ENCODE data around the gene EZH2.

The EZH2 gene

GRCh38 chr7:148803094-148803493 is 81.0 kb downstream of the EZH2 start:
- DNase-seq, result no peak

DNA sequence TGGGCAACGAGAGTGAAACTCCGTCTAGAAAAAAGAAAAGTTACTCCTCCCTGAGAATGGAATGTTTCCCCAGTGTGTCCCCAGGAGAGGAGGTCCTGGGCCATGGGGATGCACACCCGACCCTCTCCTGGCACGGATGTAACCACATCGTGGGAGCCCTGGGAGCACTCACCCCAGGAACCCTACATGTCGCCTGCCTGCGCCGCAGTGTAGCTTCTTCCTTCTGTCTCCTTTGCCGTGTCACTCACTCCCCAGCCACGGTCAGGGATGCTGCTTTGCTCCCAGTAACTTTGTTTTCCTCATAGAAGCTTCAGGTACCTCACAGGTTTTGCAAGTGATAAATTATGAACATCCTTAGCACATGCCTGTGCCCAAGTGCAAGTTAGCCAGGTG is 82.0 kb downstream of the EZH2 start:
- no peak for DNase-seq

GRCh38 chr7:148800677-148801076 is 83.4 kb downstream of the EZH2 start:
- no peak for DNase-seq

DNA sequence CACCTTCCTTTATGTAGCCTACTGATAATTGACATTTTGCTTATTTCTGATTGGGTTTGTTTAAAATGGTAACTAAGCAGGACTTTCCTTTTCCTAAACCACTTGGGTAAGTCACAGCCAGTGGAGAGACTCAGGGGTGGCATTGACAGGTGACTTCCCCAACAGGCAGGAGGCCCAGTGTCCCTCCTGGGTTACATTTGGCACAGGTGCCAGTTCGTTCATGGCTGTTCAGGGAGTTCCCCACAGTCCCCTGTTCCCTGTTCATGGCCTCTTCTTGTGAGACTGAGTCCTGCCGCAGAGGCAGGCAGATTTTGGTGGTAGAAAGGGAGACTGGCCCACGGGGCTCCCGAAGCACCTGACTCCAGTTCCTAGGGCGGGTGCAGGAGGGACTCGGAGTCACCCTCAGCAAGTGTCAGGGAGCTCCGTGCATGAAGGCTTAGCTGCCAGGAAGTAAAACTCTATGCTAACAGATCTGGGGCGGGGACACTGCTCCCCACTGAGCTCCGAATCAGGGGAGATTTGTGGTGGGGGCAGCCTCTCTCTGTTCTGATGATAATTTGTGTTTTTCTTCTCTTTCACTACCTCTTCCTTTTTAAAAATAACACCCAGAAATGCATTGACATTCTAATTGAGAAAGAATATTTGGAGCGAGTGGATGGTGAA is 84.1 kb downstream of the EZH2 start:
- no peak for DNase-seq

- no peak for DNase-seq
These were observed 87.2 kb downstream of the EZH2 start for GRCh38 chr7:148796841-148797240.

- DNase-seq, result no peak
These were observed 89.6 kb downstream of the EZH2 start for GRCh38 chr7:148794476-148794875.

DNA sequence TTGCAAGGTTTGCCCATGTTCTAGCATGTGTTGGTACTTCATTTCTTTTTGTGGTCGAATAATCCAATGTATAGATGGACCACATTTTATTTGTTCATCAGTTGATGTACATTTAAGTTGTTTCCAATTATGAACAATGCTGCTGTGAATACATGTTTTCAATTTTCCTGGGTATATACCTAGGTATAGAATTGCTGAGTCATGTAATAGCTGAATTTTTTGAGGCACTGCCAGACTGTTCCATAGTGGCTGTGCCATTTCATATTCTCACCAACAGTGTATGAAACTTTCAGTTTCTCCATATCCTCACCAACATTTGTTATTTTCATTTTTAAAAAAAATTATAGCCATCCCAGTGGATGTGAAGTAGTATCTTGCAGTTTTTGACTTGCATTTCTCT is 90.5 kb downstream of the EZH2 start:
- no peak for DNase-seq

DNA sequence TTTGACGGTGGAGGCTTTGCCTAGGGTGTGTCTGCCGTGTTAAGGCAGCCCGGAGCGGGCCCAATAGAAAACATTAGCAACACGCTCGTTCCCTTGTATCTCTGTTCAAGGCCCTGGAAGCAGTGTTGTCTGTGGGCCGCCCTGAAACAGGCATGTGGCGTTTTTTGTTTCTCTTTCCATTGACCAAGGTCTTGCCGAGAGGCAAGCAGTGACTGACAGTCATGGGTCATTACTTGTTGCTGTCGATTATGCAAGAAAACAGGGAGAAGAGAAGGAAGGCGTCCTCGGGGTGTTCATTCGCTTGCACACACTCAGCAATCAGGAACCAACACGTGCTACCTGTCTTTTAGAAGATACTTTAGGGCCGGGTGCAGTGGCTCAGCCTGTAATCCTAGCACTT is 92.5 kb downstream of the EZH2 start:
- DNase-seq, result no peak

GRCh38 chr7:148790850-148791249 is 93.2 kb downstream of the EZH2 start:
- no peak for DNase-seq

DNA sequence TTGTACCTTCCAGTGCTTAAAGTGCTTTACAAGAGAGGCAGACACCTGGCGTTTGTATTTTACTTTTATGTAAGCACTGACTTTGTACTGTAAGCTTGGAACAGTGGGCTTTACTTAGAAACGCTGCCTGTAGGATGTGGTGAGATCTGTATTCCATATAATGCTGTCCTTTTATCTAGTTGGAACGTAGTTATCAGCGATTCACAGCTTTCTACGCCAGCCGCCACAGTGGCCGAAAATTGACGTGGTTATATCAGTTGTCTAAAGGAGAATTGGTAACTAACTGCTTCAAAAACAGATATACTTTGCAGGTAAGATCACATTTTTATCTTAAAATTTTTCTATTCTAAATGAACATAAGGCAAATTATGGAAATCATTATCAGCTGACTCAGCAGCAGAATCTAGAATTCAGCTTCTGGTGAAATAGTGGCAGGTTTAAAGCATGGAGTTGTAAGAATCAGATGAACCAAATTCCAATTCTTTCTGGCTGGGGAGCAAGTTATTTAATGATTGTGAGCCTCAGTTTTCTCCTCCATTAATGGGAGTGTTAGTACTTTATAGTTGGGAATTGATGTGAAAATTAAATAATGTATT is 93.9 kb downstream of the EZH2 start:
- no peak for DNase-seq

- DNase-seq, result no peak
These were observed 94.9 kb downstream of the EZH2 start for GRCh38 chr7:148789220-148789619.

DNA sequence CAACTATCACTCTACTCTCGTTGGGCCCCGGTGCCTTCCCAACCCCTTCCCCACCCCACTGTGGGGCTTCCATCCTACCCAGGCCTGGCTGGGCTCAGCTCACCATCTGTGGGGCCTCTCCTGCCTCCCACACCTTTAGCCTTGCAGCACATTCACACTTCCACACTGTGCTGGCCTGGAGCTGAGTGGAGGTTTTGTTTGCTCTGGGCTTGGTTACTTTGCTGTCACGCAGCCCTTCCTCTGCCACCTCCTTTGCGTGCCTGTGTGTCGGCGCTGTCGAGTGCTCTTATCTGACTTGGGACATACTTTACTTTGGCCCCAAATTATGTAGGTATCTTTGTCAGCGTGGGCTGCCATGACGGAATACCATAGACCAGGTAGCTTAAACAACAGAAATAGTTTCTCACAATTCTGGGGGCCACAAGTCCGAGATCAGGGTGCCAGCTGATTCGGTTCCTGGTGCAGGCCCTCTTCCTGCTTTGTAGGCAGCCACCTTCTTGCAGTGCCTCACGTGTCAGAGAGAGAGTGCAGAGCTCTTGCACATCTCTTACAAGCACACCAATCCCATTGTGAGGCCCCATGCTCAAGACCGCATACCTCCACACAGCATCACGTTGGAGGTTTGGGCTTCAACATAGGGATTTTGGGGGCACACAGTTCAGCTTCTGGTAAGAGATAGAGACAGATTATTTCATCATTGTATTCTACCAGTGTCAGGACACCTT is 96.4 kb downstream of the EZH2 start:
- DNase-seq, result no peak

DNA sequence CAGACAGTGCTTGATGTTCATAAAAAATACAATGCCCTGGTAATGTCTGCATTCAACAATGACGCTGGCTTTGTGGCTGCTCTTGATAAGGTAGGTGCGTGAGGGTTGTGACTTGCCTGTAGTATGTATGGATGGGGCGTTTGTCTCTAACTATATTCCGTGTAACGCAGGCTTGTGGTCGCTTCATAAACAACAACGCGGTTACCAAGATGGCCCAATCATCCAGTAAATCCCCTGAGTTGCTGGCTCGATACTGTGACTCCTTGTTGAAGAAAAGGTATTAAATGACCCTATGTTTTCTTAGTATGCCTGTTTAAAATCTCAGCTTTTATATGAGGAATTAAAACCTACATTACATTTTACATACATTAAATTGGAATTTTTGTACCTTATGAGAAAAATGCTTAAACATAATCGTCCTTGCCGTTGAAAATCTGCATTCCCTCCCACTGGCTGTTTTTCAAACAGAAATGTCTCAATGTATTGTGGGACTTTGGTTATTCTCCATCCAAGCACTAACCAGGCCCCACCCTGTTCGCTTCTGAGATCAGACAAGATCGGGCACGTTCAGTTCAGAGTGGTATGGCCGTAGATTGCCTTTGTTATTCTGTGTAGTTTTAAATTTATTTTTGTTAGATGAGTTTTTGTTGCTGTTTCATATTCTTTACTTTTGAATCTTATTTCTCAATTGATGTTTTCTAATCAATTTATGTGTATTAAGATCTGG is 100.1 kb downstream of the EZH2 start:
- no peak for DNase-seq

- no peak for DNase-seq
These were observed 101.2 kb downstream of the EZH2 start for GRCh38 chr7:148782757-148783456.

DNA sequence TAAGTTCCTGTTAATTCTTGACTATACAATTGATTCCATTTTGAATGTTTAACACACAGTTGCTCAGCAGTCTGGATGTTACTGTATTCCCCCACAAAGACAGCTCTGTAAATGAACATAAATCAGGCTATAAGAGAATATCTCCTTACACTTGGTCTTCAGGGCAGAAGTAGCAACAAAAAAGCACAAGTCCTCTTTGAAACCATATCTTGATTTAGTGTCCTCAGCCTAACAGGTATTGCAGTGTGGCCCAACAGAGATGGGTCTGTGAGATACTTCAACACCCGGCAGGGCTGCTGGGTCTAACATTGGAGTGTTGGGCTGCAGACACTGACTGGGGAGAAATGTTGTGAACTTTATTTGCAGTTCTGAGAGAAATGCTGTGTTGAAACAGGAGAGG is 109.6 kb downstream of the EZH2 start:
- DNase-seq, result no peak

GRCh38 chr7:148773334-148773733 is 110.8 kb downstream of the EZH2 start:
- peak in 1 of 2 experiments; percentile 57 for DNase-seq

DNA sequence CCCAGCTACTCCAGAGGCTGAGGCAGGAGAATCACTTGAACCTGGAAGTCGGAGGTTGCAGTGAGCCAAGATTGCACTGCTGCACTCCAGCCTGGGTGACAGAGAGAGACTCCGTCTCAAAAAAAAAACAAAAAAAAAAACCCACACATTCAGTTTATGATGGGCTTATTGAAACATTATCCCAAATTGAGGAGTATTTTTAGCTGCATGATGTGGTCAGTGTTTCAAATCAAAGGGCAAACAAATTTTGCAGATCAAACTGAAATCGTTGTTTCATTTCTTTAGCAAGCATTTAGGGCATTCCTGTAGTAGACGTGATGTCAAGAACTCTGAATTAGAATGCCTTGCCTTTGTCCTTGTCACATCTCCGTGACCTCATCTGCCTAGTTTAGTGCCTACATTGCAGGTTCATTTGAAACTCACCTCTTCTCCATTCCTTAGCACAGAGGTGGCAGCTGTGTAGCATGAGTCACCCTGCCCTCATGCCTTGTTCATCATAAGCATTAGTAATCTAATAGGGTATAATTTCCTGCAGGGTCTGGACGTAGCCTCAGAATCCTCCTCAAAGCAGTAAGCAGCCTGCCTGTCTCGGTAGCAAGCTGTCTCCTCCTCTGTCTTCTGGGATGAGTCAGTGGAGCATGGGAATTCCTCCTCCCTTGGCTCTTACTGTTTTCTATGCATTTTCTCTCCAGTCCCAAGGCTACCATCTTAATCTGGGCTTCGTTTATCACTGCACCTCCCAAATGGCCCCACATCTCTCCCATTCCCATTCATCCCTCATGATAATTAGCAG is 111.6 kb downstream of the EZH2 start:
- DNase-seq, result peak in 1 of 2 experiments; percentile 38

DNA sequence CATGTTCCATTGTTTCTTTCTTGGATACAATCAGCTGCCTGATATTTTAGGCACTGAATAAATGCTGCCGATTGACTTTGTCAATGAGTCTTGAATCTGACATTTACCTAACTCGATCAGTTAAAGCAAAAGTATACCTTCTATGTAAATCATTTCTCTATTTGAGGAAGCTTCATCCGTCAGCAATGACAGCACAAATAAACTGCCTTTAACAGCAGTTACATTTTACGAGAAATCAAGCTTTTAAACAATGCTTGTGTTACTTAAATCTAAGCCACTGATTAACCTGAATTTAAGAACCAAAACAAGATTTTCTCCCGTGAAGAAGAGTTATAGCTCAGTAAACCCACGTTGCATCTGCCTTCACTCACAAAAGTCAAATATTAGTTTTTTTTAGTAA is 114.1 kb downstream of the EZH2 start:
- no peak for DNase-seq

GRCh38 chr7:148763622-148764021 is 120.5 kb downstream of the EZH2 start:
- DNase-seq, result no peak

DNA sequence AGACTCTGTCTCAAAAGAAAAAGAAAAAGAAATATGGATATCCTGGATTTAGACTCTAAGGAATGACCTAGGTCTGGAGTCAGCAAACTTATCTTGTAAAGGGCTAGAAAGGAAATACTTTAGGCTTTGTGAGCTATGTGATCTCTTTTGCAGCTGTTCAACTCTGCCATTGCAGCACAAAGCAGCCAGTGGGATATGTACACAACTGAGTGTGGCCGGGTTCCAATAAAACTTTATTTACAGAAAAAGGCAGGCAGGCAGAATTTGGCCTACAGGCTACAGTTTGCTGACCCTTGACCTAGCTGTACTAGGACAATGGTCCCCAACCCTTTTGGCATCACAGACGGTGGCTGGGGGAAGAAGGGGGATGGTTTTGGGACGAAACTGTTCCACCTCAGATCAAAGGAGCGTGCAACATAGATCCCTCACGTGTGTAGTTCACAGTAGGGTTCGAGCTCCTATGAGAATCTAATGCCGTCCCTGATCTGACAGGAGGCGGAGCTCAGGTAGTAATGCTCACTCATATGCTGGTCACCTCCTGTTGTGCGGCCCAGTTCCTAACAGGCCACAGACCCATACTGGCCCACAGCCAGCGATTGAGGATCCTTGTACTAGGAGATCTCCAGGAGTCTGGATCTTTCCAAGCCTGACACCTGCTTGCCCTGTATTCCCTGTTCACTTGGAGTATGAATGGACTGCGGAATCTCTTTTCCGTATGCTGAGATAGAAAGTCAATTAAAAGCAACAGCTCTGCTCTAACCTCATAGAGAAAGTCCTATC is 122.4 kb downstream of the EZH2 start:
- no peak for DNase-seq
